GM23338 (cell line): ENCODE results near the gene NLRC5. TPM values are rescaled to one million over a fixed set of nuclear protein-coding genes. Genes with fewer than 3 reads are reported as not detected.
"Not testable (repeated sequence)": the region's sequence is repeated elsewhere in the genome, so short reads cannot be mapped to it uniquely, and the experiment has no call there.

Source experiments
- ATAC-seq: fragments of 200-7000 bp; cut with Tn5 transposase; 3 replicates; pipeline ENCODE4 v1.9.1; 2020
- DNase-seq: peaks from one replicate; pipeline ENCODE4 v3.0.0-alpha.2; 2015; ENCODE audit warnings: low spot score
- H2AFZ ChIP-seq: fragments of 200-600 bp; sonication (generic); 2 replicates; pipeline ENCODE4 v1.8.0; 2016; ENCODE audit warnings: antibody characterized with exemption, mild to moderate bottlenecking, moderate library complexity
- H3F3A ChIP-seq: fragments of 200-600 bp; sonication (generic); replicated peaks from 2 replicates; pipeline ENCODE4 v1.8.0; 2017; ENCODE audit warnings: antibody characterized with exemption, mixed run types, low read depth
- H3K27ac ChIP-seq: fragments of 200-600 bp; sonication (generic); 2 replicates; pipeline ENCODE4 v1.6.1; 2016; ENCODE audit warnings: low read depth
- H3K27me3 ChIP-seq: fragments of 200-600 bp; sonication (generic); 2 replicates; pipeline ENCODE4 v1.8.0; 2016; ENCODE audit warnings: mild to moderate bottlenecking, mixed run types, moderate library complexity; ENCODE audit not compliant: insufficient read depth
- H3K36me3 ChIP-seq: fragments of 200-600 bp; sonication (generic); 2 replicates; pipeline ENCODE4 v1.8.0; 2016; ENCODE audit warnings: mild to moderate bottlenecking; ENCODE audit not compliant: insufficient read depth
- H3K4me1 ChIP-seq: fragments of 200-600 bp; sonication (generic); 2 replicates; pipeline ENCODE4 v1.8.0; 2016; ENCODE audit warnings: mild to moderate bottlenecking, moderate library complexity; ENCODE audit not compliant: insufficient read depth
- H3K4me2 ChIP-seq: fragments of 200-600 bp; sonication (generic); 2 replicates; pipeline ENCODE4 v1.7.1; 2017; ENCODE audit warnings: mixed run types
- H3K4me3 ChIP-seq: fragments of 200-600 bp; sonication (generic); 2 replicates; pipeline ENCODE4 v1.6.1; 2016; ENCODE audit warnings: mixed run types
- H3K79me2 ChIP-seq: fragments of 200-600 bp; sonication (generic); replicated peaks from 2 replicates; pipeline ENCODE4 v1.8.0; 2017; ENCODE audit warnings: mild to moderate bottlenecking; ENCODE audit not compliant: insufficient read depth
- H3K9me2 ChIP-seq: fragments of 200-600 bp; sonication (generic); 2 replicates; pipeline ENCODE4 v1.8.0; 2017; ENCODE audit not compliant: insufficient read depth
- H4K20me1 ChIP-seq: fragments of 200-600 bp; sonication (generic); replicated peaks from 2 replicates; pipeline ENCODE4 v1.8.0; 2017; ENCODE audit warnings: mild to moderate bottlenecking; ENCODE audit not compliant: insufficient read depth
- H3K27ac Mint-ChIP-seq: 2 replicates; pipeline ENCODE4 v1.8.0; 2020; ENCODE audit warnings: inconsistent platforms, mild to moderate bottlenecking, moderate library complexity, mixed read lengths
- H3K27me3 Mint-ChIP-seq: 3 replicates; pipeline ENCODE4 v1.8.0; 2022; ENCODE audit warnings: low read depth, mild to moderate bottlenecking, moderate library complexity, mixed read lengths, inconsistent platforms; ENCODE audit not compliant: insufficient read depth, poor library complexity
- H3K36me3 Mint-ChIP-seq: 3 replicates; pipeline ENCODE4 v1.8.0; 2021; ENCODE audit warnings: low read depth, mild to moderate bottlenecking, inconsistent platforms, moderate library complexity, mixed read lengths
- H3K4me1 Mint-ChIP-seq: 3 replicates; pipeline ENCODE4 v1.8.0; 2020; ENCODE audit warnings: mild to moderate bottlenecking, inconsistent platforms, mixed read lengths
- H3K4me3 Mint-ChIP-seq: 3 replicates; pipeline ENCODE4 v1.8.0; 2021; ENCODE audit warnings: moderate library complexity, mild to moderate bottlenecking, inconsistent platforms, mixed read lengths
- H3K9me3 Mint-ChIP-seq: 3 replicates; pipeline ENCODE4 v1.8.0; 2020; ENCODE audit warnings: moderate library complexity, mild to moderate bottlenecking, inconsistent platforms, mixed read lengths
- CREB1 ChIP-seq: fragments of 250-450 bp; sonication (Bioruptor Pico); IDR thresholded peaks from 2 replicates; pipeline ENCODE4 v1.5.0; 2020; ENCODE audit warnings: low read depth, mild to moderate bottlenecking, moderate library complexity
- EZH2 ChIP-seq: fragments of 200-600 bp; sonication (generic); IDR thresholded peaks from one replicate; pipeline ENCODE4 v1.8.0; 2017; ENCODE audit warnings: antibody characterized with exemption, mild to moderate bottlenecking, low read depth; ENCODE audit not compliant: unreplicated experiment
- STAT1 ChIP-seq: IDR thresholded peaks from one replicate; pipeline ENCODE4 v1.6.1; 2016; ENCODE audit warnings: antibody characterized with exemption; ENCODE audit not compliant: unreplicated experiment
- ZNF331 ChIP-seq: fragments of 250-450 bp; sonication (Bioruptor Pico); IDR thresholded peaks from 2 replicates; pipeline ENCODE4 v1.5.0; 2020; ENCODE audit warnings: low read depth, mild to moderate bottlenecking, moderate library complexity
- polyA plus RNA-seq: library from polyadenylated mRNA; unstranded; fragments of >200 nt; fragmentation: Nextera tagmentation; extraction: Ambion mirVana; gene quantifications from 2 replicates; pipeline ENCODE4 v1.2.1, GENCODE V29; 2016
- total RNA-seq: library from RNA; depleted of rRNA; stranded (reverse); fragments of >200 nt; shearing (Covaris generic); gene quantifications from 2 replicates; pipeline ENCODE4 v1.2.3, GENCODE V29; 2014
- TF ChIP-seq, protein P1 (sequence below), 2 experiments: fragments of 200-600 bp in 1 of 2; sonication (generic) in 1 of 2; conservative IDR thresholded peaks; 2 replicates each; pipeline versions ENCODE4 v1.5.1 to v1.6.1; 2016 to 2017; ENCODE audit warnings: antibody characterized with exemption in 2 of 2, low read depth in 2 of 2, mild to moderate bottlenecking in 2 of 2, moderate library complexity in 1 of 2
- TF ChIP-seq, protein P2 (sequence below): fragments of 250-450 bp; sonication (Bioruptor Pico); IDR thresholded peaks from 2 replicates; pipeline ENCODE4 v1.5.0; 2020; ENCODE audit warnings: mild to moderate bottlenecking, moderate library complexity

The NLRC5 gene
- total and polyA plus RNA-seq, 2 experiments from 2014 or later: 2.3 to 3.9 TPM

DNA sequence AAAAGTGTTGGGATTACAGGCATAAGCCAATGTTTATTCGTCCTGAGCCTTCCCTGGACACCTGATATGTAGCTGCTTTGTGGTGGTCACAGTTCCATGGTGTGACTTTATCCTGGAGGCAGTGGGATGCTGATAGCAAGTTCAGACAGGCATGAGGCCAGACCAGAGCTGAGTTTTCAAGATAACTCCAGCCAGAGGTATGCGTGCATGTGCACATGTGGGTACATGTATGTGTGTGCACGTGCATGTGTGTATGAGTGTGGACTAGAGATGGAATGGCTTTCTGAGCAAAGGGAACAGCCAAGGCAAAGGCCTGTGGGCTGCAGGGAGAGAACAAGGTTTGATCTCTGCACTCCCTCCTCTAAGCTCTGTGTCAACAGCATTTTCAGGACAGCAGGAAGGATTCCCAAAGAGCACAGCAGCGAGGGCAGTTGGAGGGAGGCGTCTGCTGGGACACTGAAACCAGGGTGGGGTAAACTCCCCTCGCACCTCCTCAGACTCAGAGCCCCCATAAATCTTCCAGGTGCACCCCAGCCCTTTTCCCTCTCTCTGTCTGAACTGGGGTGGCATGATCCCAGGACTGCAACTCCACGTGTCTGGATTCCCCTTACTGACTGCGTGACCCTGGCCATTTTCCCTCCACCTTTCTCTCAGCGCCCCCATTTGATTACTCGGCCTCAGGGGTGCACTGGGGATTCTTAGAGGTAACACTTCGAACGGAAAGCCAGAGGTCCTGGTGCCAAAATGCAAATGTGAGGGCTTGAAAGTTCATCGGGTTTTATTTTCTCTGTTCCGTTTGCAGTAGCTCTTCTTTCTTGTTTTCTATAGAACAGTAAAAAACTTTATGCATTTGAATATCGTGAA lies 15.3 kb downstream of the NLRC5 start:
- no peak for TF ChIP-seq CREB1 (CRISPR knock-in tag)
- no peak for TF ChIP-seq ZNF331 (CRISPR knock-in tag)
- TF ChIP-seq, protein P1, sequence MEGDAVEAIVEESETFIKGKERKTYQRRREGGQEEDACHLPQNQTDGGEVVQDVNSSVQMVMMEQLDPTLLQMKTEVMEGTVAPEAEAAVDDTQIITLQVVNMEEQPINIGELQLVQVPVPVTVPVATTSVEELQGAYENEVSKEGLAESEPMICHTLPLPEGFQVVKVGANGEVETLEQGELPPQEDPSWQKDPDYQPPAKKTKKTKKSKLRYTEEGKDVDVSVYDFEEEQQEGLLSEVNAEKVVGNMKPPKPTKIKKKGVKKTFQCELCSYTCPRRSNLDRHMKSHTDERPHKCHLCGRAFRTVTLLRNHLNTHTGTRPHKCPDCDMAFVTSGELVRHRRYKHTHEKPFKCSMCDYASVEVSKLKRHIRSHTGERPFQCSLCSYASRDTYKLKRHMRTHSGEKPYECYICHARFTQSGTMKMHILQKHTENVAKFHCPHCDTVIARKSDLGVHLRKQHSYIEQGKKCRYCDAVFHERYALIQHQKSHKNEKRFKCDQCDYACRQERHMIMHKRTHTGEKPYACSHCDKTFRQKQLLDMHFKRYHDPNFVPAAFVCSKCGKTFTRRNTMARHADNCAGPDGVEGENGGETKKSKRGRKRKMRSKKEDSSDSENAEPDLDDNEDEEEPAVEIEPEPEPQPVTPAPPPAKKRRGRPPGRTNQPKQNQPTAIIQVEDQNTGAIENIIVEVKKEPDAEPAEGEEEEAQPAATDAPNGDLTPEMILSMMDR (conservative IDR thresholded peaks at IDR 0.05; ENCODE audit: low read depth in 2 of 2): peak in 1 of 2 experiments; percentile 33; a peak in 1 of 4 replicates
- no peaks in the 10 kb centered on the region for H3K9me2 ChIP-seq
- DNase-seq (no peak), ATAC-seq (peak; percentile 35)
- no peak overlapping the region for H3K4me2 ChIP-seq
- no peaks in the 10 kb centered on the region for H3K27me3 ChIP-seq
- Mint-ChIP-seq H3K36me3 (no peaks in the 10 kb centered on the region), H3K4me3 (no peak overlapping the region), H3K27me3 (peaks cover 10% of the 10 kb centered on the region), H3K9me3 (no peaks in the 10 kb centered on the region), H3K27ac (no peak overlapping the region), H3K4me1 (peaks cover 16% of the 10 kb centered on the region)
- peaks cover 6% of the 10 kb centered on the region; the same call in 1 of the 2 replicates for H3K4me1 ChIP-seq
- no peaks in the 10 kb centered on the region for H4K20me1 ChIP-seq
- H3K4me3 ChIP-seq: no peak overlapping the region
- H3F3A ChIP-seq: no peaks in the 10 kb centered on the region
- H3K36me3 ChIP-seq: no peaks in the 10 kb centered on the region
- no peaks in the 10 kb centered on the region for H3K79me2 ChIP-seq
- H3K27ac ChIP-seq: no peak overlapping the region
- peak overlapping the region; percentile 59; the same call in 1 of the 2 replicates for H2AFZ ChIP-seq

DNA sequence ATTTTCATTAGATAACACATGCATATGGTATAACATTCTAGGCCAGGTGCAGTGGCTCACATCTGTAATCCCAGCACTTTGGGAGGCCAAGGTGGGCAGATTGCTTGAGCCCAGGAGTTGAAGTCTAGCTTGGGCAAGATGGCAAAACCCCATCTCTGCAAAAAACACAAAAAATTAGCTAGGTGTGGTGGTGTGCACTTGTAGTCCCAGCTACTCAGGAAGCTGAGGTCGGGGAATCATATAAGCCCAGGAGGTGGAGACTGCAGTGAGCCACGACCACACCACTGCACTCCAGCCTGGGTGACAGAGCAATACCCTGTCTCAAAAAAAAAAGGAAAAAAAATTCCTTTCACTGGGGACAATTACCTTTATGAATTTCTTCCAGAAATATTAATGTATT lies 16.2 kb downstream of the NLRC5 start:
- H3K9me3 Mint-ChIP-seq, DNase-seq, H3K36me3 ChIP-seq, H3K27me3 ChIP-seq, H4K20me1 ChIP-seq, H3K79me2 ChIP-seq, H3K4me3 ChIP-seq, H3K4me2 ChIP-seq, H3K4me1 ChIP-seq, H3K9me2 ChIP-seq, H3K27ac ChIP-seq, H3F3A ChIP-seq, ATAC-seq, H3K4me3 Mint-ChIP-seq, H3K36me3 Mint-ChIP-seq, H3K27ac Mint-ChIP-seq, H3K27me3 Mint-ChIP-seq, H2AFZ ChIP-seq: not testable (repeated sequence)
- peaks cover 16% of the 10 kb centered on the region for H3K4me1 Mint-ChIP-seq

DNA sequence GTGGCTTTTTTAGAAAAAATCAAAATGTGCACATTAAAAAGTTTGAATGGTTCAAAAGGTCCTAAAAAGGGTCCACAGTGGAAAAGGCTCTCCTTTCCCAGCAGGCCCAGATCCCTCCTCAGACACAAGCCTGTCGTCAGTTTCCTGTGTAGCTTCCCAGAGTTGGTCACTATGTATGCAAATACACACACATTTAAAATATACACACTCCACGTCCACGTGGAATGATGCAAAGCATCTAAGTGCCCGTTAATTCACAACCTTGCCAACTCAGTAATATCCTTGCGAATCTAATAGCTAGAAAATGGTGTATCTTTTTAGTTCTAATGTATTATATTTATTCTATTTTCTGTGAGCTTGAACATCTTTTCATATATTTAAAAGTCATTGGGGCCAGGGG lies 17.7 kb downstream of the NLRC5 start:
- H3K4me1 ChIP-seq: peaks cover 9% of the 10 kb centered on the region
- H4K20me1 ChIP-seq: no peaks in the 10 kb centered on the region
- no peak overlapping the region for H3K27ac ChIP-seq
- no peaks in the 10 kb centered on the region for H3K9me2 ChIP-seq
- no peaks in the 10 kb centered on the region for H3K79me2 ChIP-seq
- H3F3A ChIP-seq: no peaks in the 10 kb centered on the region
- Mint-ChIP-seq H3K27me3 (peaks cover 9% of the 10 kb centered on the region), H3K9me3 (no peaks in the 10 kb centered on the region), H3K4me1 (peaks cover 18% of the 10 kb centered on the region), H3K27ac (no peak overlapping the region), H3K4me3 (no peak overlapping the region), H3K36me3 (no peaks in the 10 kb centered on the region)
- H3K4me2 ChIP-seq: no peak overlapping the region
- no peak overlapping the region for H2AFZ ChIP-seq
- no peaks in the 10 kb centered on the region for H3K27me3 ChIP-seq
- H3K4me3 ChIP-seq: no peak overlapping the region
- DNase-seq (no peak), ATAC-seq (no peak)
- H3K36me3 ChIP-seq: no peaks in the 10 kb centered on the region
- TF ChIP-seq STAT1: no peak
- no peak for TF ChIP-seq ZNF331 (CRISPR knock-in tag)
- no peak for TF ChIP-seq EZH2
- TF ChIP-seq, protein P2, sequence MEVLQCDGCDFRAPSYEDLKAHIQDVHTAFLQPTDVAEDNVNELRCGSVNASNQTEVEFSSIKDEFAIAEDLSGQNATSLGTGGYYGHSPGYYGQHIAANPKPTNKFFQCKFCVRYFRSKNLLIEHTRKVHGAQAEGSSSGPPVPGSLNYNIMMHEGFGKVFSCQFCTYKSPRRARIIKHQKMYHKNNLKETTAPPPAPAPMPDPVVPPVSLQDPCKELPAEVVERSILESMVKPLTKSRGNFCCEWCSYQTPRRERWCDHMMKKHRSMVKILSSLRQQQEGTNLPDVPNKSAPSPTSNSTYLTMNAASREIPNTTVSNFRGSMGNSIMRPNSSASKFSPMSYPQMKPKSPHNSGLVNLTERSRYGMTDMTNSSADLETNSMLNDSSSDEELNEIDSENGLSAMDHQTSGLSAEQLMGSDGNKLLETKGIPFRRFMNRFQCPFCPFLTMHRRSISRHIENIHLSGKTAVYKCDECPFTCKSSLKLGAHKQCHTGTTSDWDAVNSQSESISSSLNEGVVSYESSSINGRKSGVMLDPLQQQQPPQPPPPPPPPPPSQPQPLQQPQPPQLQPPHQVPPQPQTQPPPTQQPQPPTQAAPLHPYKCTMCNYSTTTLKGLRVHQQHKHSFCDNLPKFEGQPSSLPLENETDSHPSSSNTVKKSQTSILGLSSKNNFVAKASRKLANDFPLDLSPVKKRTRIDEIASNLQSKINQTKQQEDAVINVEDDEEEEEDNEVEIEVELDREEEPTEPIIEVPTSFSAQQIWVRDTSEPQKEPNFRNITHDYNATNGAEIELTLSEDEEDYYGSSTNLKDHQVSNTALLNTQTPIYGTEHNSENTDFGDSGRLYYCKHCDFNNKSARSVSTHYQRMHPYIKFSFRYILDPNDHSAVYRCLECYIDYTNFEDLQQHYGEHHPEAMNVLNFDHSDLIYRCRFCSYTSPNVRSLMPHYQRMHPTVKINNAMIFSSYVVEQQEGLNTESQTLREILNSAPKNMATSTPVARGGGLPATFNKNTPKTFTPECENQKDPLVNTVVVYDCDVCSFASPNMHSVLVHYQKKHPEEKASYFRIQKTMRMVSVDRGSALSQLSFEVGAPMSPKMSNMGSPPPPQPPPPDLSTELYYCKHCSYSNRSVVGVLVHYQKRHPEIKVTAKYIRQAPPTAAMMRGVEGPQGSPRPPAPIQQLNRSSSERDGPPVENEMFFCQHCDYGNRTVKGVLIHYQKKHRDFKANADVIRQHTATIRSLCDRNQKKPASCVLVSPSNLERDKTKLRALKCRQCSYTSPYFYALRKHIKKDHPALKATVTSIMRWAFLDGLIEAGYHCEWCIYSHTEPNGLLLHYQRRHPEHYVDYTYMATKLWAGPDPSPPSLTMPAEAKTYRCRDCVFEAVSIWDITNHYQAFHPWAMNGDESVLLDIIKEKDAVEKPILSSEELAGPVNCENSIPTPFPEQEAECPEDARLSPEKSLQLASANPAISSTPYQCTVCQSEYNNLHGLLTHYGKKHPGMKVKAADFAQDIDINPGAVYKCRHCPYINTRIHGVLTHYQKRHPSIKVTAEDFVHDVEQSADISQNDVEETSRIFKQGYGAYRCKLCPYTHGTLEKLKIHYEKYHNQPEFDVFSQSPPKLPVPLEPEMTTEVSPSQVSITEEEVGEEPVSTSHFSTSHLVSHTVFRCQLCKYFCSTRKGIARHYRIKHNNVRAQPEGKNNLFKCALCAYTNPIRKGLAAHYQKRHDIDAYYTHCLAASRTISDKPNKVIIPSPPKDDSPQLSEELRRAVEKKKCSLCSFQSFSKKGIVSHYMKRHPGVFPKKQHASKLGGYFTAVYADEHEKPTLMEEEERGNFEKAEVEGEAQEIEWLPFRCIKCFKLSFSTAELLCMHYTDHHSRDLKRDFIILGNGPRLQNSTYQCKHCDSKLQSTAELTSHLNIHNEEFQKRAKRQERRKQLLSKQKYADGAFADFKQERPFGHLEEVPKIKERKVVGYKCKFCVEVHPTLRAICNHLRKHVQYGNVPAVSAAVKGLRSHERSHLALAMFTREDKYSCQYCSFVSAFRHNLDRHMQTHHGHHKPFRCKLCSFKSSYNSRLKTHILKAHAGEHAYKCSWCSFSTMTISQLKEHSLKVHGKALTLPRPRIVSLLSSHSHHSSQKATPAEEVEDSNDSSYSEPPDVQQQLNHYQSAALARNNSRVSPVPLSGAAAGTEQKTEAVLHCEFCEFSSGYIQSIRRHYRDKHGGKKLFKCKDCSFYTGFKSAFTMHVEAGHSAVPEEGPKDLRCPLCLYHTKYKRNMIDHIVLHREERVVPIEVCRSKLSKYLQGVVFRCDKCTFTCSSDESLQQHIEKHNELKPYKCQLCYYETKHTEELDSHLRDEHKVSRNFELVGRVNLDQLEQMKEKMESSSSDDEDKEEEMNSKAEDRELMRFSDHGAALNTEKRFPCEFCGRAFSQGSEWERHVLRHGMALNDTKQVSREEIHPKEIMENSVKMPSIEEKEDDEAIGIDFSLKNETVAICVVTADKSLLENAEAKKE (CRISPR knock-in tag): no peak
